Adrenal gland (tissue), 12 donors: ENCODE results near the gene BTBD1. TPM values are rescaled to one million over a fixed set of nuclear protein-coding genes. Genes with fewer than 3 reads are reported as not detected.
A peak's percentile ranks its signal among the peaks of the same experiment; 100 is the strongest.

Experiments used
- DNase-seq, 7 donors: peaks; one replicate each; pipeline ENCODE4 v3.0.0-alpha.2; 2019 to 2020
- H3K27ac ChIP-seq, 5 donors: fragments of 200-600 bp; sonication (generic) in 4 of 5; 1 replicate in 3 of 5; 2 replicates in 2 of 5; pipeline versions ENCODE4 v1.5.1 to v1.8.0; 2016 to 2020; ENCODE audit warnings: mild to moderate bottlenecking in 1 of 5
- H3K27me3 ChIP-seq: fragments of 200-600 bp; 2 replicates; pipeline ENCODE4 v1.8.0; 2021
- H3K36me3 ChIP-seq, 2 donors: fragments of 200-600 bp; replicated peaks in 1 of 2; 1 replicate in 1 of 2; 2 replicates in 1 of 2; pipeline versions ENCODE4 v1.5.1 to v1.8.0; 2018 to 2022
- H3K4me1 ChIP-seq, 2 donors: fragments of 200-600 bp; replicated peaks in 1 of 2; 1 replicate in 1 of 2; 2 replicates in 1 of 2; pipeline versions ENCODE4 v1.5.1 to v1.8.0; 2018 to 2021
- H3K4me3 ChIP-seq, 4 donors: fragments of 200-600 bp; sonication (generic) in 3 of 4; one replicate each; pipeline ENCODE4 v1.5.1; 2016 to 2018
- H3K9me3 ChIP-seq, 3 donors: fragments of 200-600 bp; sonication (generic) in 1 of 3; replicated peaks in 1 of 3; 1 replicate in 2 of 3; 2 replicates in 1 of 3; pipeline versions ENCODE4 v1.5.1 to v1.8.0; 2016 to 2021
- CTCF ChIP-seq, 6 experiments: fragments of 450-650 bp in 4 of 6; fragments of 200-600 bp in 2 of 6; sonication (generic) in 1 of 6; IDR thresholded peaks; 1 replicate in 5 of 6; 2 replicates in 1 of 6; pipeline versions ENCODE4 v1.5.1 to v1.8.0; 2016 to 2021; ENCODE audit warnings: antibody characterized with exemption in 6 of 6, mild to moderate bottlenecking in 2 of 6, moderate library complexity in 1 of 6
- POLR2A ChIP-seq, 2 donors: fragments of 450-650 bp; IDR thresholded peaks; one replicate each; pipeline ENCODE4 v1.6.1; 2017; ENCODE audit warnings: antibody characterized with exemption in 2 of 2, mild to moderate bottlenecking in 2 of 2, moderate library complexity in 1 of 2
- WGBS, 4 donors: extraction: QIAGEN DNeasy Blood & Tissue Kit in 2 of 4; methylation state at CpG; one replicate each; pipeline versions ENCODE4 v1.1.5 to v1.1.7; 2013 to 2017; 5-methylcytosine and 5-hydroxymethylcytosine counted together
- intact Hi-C, 2 donors: fragments of 100-400 bp; cut with DNase I; formaldehyde crosslinking; loops; one replicate each; pipeline versions ENCODE4 v1.14.1 to v1.15.0; 2022 to 2023
- polyA plus RNA-seq, 3 donors: library from polyadenylated mRNA; stranded (reverse); fragments of 200-250 nt in 2 of 3; fragments of 350-450 nt in 1 of 3; fragmentation: Illumina TruSeq in 1 of 3; extraction: RNeasy Lipid Tissue Mini Kit (QIAGEN cat#74804) in 1 of 3; gene quantifications; one replicate each; pipeline ENCODE4 v1.2.3, GENCODE V29; 2013 to 2014
- total RNA-seq, 9 donors: library from RNA; depleted of rRNA in 4 of 9; stranded (reverse); fragments of >200 nt in 4 of 9; fragments of 120-200 nt in 1 of 9; fragmentation: NEBNext Ultra II Directional in 1 of 9; extraction: Animal tissue kit (Norgen Biotek cat#: 25700) in 1 of 9; gene quantifications; one replicate each; pipeline versions ENCODE4 v1.1.0 to v1.2.4, GENCODE V29; 2013 to 2023
- donor health status: healthy with polysubstance abuse.
- donor health status: Bipolar disorder and iron deficiency.
- donor health status: DM: yes; HTN: yes; CAD: no.
- donor health status: DM: no; HTN: no; CAD: no.
- donor health status: DM: no; HTN: no; CAD: no.
- donor health status: DM: yes; HTN: yes; CAD: no.

Gene BTBD1
- total and polyA plus RNA-seq, 12 donors: 7.2 to 72.6 (median 49.7) TPM

- H3K4me1 ChIP-seq: peaks cover 14 to 72% of the 10 kb centered on the region in 2 donors
- intact Hi-C loops: no loop called here
- no peak overlapping the region for H3K27ac ChIP-seq
- H3K9me3 ChIP-seq: no peaks in the 10 kb centered on the region
- no peak overlapping the region for H3K4me3 ChIP-seq
- WGBS, 4 donors: 64 to 75% (median 70%) methylated on average over 3 of the region's 3 CpGs
- TF ChIP-seq POLR2A (IDR thresholded peaks at IDR 0.05) (no peak), CTCF (IDR thresholded peaks at IDR 0.05) (no peak)
- H3K27me3 ChIP-seq: no peaks in the 10 kb centered on the region
- H3K36me3 ChIP-seq: no peaks in the 10 kb centered on the region
- peak in 1 of 7 donors; percentile 22 for DNase-seq
Measured at GRCh38 chr15:83062768-83063180, 4.3 kb downstream of the BTBD1 start.

- intact Hi-C loops: no loop called here
- H3K9me3 ChIP-seq: no peaks in the 10 kb centered on the region
- no peak for TF ChIP-seq CTCF (IDR thresholded peaks at IDR 0.05)
- no peak for TF ChIP-seq POLR2A (IDR thresholded peaks at IDR 0.05)
- 40 to 70% (median 51%) methylated on average over 2 of the region's 2 CpGs for WGBS, 4 donors
- peaks cover 14 to 67% of the 10 kb centered on the region in 2 donors for H3K4me1 ChIP-seq
- DNase-seq: no peak
- no peaks in the 10 kb centered on the region for H3K27me3 ChIP-seq
- H3K36me3 ChIP-seq: no peaks in the 10 kb centered on the region
- no peak overlapping the region for H3K27ac ChIP-seq
- H3K4me3 ChIP-seq: no peak overlapping the region
Measured at GRCh38 chr15:83061680-83062079, 5.4 kb downstream of the BTBD1 start.

GRCh38 chr15:83057696-83058376 is 9.2 kb downstream of the BTBD1 start:
- H3K4me3 ChIP-seq: no peak overlapping the region
- no peak overlapping the region for H3K27ac ChIP-seq
- intact Hi-C loops: no loop called here
- peak in 2 of 7 donors; percentile 39 to 40 for DNase-seq
- WGBS, 4 donors: 66 to 74% (median 70%) methylated on average over 7 of the region's 7 CpGs
- no peaks in the 10 kb centered on the region for H3K9me3 ChIP-seq
- TF ChIP-seq CTCF (IDR thresholded peaks at IDR 0.05) (no peak), POLR2A (IDR thresholded peaks at IDR 0.05) (no peak)
- H3K4me1 ChIP-seq: peaks cover 5 to 35% of the 10 kb centered on the region in 2 donors
- no peaks in the 10 kb centered on the region for H3K27me3 ChIP-seq
- H3K36me3 ChIP-seq: peaks cover 0 to 27% of the 10 kb centered on the region in 2 donors

GRCh38 chr15:83057002-83057401 is 10.1 kb downstream of the BTBD1 start:
- TF ChIP-seq CTCF (IDR thresholded peaks at IDR 0.05) (no peak), POLR2A (IDR thresholded peaks at IDR 0.05) (no peak)
- Histone ChIP-seq H3K27ac (no peak overlapping the region), H3K27me3 (no peaks in the 10 kb centered on the region), H3K4me3 (no peak overlapping the region), H3K4me1 (peaks cover 5 to 27% of the 10 kb centered on the region in 2 donors), H3K9me3 (no peaks in the 10 kb centered on the region), H3K36me3 (peaks cover 0 to 27% of the 10 kb centered on the region in 2 donors)
- 62 to 96% (median 89%) methylated on average over 1 of the region's 1 CpG for WGBS, 4 donors
- intact Hi-C loops: no loop called here
- DNase-seq: no peak
